Neural crest cell (in vitro differentiated cells): ENCODE results near the gene HNRNPL. TPM values are rescaled to one million over a fixed set of nuclear protein-coding genes. Genes with fewer than 3 reads are reported as not detected.
"Not testable (repeated sequence)": the region's sequence is repeated elsewhere in the genome, so short reads cannot be mapped to it uniquely, and the experiment has no call there.

Source experiments
- DNase-seq: peaks from one replicate; pipeline ENCODE4 v3.0.0; 2021; ENCODE audit warnings: low read depth, mixed read lengths, low spot score
- H3K27ac Mint-ChIP-seq: one replicate; pipeline ENCODE4 v1.8.0; 2021; ENCODE audit warnings: mild to moderate bottlenecking, mixed read lengths; ENCODE audit not compliant: unreplicated experiment
- H3K27me3 Mint-ChIP-seq: 2 replicates; pipeline ENCODE4 v1.8.0; 2021; ENCODE audit warnings: low read depth, mild to moderate bottlenecking, mixed read lengths
- H3K36me3 Mint-ChIP-seq: 2 replicates; pipeline ENCODE4 v1.8.0; 2021; ENCODE audit warnings: low read depth, mild to moderate bottlenecking, mixed read lengths
- H3K4me1 Mint-ChIP-seq: 2 replicates; pipeline ENCODE4 v1.8.0; 2021; ENCODE audit warnings: mixed read lengths
- H3K4me3 Mint-ChIP-seq: one replicate; pipeline ENCODE4 v1.8.0; 2021; ENCODE audit warnings: mild to moderate bottlenecking, mixed read lengths
- H3K9me3 Mint-ChIP-seq: 2 replicates; pipeline ENCODE4 v1.8.0; 2021; ENCODE audit warnings: mixed read lengths
- total RNA-seq: library from RNA; stranded (reverse); gene quantifications from 2 replicates; pipeline ENCODE4 v1.2.1, GENCODE V29; 2021
- TF ChIP-seq, protein P1 (sequence below): fragments of 200-600 bp; sonication (generic); conservative IDR thresholded peaks from 2 replicates; pipeline ENCODE4 v1.5.0; 2021; ENCODE audit warnings: antibody characterized with exemption, mild to moderate bottlenecking

The HNRNPL gene
- total RNA-seq, 1 donor from 2014 or later, result 728 TPM

DNA sequence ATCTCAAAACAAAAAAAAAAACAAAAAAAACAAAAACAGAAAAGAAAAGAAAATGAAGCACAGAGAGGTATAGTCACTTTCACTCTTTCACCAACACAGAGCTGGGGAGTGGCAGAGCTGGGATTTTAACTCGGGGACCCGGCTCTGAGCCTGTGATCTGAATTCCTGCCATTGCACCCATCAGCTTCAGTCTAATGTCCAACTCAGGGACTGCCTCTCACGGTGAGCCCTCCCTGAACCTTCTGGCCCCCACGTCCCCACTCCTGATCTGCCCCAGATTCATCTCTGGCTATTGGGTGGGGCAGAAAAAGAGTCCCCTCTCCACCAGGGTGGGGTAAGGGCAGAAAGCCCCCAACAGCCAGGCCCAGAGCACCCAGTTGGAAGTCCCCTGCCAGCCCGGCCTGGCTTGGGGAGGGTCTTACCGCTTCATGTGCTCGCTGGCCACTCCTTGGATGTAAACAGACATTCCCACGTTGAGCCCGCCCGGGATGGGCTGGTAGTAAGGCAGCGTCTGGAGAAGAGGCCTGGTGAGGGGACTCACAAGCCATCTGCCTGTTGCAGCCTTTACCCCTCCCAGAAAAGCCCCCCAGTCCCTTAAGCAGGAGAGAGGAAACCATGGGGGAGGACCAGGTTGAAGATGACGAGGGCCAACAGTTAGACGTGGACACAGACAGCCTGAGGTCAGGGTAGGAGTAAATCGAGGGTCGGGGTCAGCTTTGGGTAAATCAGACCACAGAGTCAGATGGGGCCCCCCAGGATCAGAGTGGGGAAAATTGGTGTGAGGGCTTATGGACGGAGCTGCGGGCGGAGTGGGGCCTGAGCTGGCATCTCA lies 37.6 kb downstream of the HNRNPL start:
- no peaks in the 10 kb centered on the region for H3K4me1 Mint-ChIP-seq
- H3K27ac Mint-ChIP-seq, result peak overlapping the region; percentile 35
- H3K4me3 Mint-ChIP-seq, result no peak overlapping the region
- DNase-seq, result no peak
- H3K27me3 Mint-ChIP-seq, result no peaks in the 10 kb centered on the region
- TF ChIP-seq, protein P1, sequence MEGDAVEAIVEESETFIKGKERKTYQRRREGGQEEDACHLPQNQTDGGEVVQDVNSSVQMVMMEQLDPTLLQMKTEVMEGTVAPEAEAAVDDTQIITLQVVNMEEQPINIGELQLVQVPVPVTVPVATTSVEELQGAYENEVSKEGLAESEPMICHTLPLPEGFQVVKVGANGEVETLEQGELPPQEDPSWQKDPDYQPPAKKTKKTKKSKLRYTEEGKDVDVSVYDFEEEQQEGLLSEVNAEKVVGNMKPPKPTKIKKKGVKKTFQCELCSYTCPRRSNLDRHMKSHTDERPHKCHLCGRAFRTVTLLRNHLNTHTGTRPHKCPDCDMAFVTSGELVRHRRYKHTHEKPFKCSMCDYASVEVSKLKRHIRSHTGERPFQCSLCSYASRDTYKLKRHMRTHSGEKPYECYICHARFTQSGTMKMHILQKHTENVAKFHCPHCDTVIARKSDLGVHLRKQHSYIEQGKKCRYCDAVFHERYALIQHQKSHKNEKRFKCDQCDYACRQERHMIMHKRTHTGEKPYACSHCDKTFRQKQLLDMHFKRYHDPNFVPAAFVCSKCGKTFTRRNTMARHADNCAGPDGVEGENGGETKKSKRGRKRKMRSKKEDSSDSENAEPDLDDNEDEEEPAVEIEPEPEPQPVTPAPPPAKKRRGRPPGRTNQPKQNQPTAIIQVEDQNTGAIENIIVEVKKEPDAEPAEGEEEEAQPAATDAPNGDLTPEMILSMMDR, result no peak
- H3K36me3 Mint-ChIP-seq, result no peaks in the 10 kb centered on the region
- H3K9me3 Mint-ChIP-seq, result no peaks in the 10 kb centered on the region

DNA sequence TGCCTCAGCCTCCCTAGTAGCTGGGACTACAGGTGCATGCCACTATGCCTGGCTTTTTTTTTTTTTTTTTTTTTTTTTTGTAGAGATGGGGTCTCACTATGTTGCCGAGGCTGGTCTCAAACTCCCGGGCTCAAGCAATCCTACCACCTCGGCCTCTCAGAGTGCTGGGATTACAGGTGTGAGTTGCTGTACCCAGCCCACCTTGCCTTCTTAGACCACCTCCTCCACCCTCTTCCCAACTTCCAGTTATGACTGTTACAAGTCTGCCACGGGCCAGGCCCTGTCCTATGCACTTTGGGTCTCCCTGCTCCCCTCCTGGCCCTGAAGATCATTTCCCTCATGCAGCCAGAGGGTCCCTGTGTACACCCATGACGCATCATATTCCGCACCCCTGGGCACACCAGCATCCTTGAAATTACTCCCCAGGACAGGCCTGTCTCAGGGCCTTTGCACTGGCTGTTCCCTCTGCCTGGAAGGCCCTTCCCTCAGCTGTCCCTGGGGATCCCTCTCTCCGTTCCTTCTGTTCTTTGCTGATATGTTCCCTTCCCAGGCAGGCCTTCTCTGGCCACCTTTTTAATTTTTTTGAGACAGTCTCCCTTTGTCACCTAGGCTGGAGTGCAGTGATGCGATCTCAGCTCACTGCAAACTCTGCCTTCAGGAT lies 40.1 kb downstream of the HNRNPL start:
- Mint-ChIP-seq H3K27ac (peak overlapping the region; percentile 60), H3K27me3 (no peaks in the 10 kb centered on the region), H3K4me1 (no peaks in the 10 kb centered on the region), H3K4me3 (no peak overlapping the region), H3K36me3 (no peaks in the 10 kb centered on the region), H3K9me3 (no peaks in the 10 kb centered on the region)
- DNase-seq, result no peak
- TF ChIP-seq, protein P1, result no peak

DNA sequence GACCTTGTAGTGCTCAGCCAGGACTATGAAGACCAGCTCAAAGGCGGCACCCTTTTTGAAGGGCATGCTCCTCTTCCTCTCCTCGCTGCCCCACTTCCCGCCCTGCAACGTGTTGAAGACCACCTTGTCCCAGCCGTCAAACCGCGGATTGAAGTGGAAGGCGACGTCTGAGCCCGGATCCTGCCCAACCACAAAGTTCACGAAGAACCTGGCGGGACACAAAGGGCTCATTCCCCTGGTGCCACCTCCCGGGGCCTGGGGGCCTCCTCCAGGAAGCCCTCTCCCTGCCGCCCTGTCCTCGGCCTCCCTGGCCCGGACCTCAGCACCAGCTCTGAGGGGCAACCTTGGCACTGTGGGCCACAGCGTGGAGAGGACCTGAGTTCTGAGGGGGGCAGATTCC lies 41.0 kb downstream of the HNRNPL start:
- Mint-ChIP-seq H3K4me3 (no peak overlapping the region), H3K36me3 (no peaks in the 10 kb centered on the region), H3K9me3 (no peaks in the 10 kb centered on the region), H3K4me1 (no peaks in the 10 kb centered on the region), H3K27ac (no peak overlapping the region), H3K27me3 (no peaks in the 10 kb centered on the region)
- no peak for DNase-seq
- TF ChIP-seq, protein P1, result no peak

DNA sequence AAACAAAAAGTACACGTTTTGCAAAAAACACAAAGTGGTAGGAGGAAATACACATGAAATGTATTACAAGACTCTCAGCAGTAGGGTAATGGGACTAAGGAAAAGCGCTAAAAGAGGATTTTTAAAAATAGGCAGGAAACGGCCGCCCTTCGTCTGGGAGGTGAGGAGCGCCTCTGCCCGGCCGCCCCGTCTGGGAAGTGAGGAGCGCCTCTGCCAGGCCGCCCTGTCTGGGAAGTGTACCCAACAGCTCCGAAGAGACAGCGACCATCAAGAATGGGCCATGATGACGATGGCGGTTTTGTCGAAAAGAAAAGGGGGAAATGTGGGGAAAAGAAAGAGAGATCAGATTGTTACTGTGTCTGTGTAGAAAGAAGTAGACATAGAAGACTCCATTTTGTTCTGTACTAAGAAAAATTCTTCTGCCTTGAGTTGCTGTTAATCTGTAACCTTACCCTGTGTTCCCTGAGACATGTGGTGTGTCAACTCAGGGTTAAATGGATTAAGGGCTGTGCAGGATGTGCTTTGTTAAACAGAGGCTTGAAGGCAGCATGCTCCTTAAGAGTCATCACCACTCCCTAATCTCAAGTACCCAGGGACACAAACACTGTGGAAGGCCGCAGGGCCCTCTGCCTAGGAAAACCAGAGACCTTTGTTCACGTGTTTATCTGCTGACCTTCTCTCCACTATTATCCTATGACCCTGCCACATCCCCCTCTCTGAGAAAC lies 42.2 kb downstream of the HNRNPL start:
- H3K36me3 Mint-ChIP-seq, H3K4me3 Mint-ChIP-seq, H3K27me3 Mint-ChIP-seq, H3K27ac Mint-ChIP-seq, H3K4me1 Mint-ChIP-seq, H3K9me3 Mint-ChIP-seq, DNase-seq: not testable (repeated sequence)

DNA sequence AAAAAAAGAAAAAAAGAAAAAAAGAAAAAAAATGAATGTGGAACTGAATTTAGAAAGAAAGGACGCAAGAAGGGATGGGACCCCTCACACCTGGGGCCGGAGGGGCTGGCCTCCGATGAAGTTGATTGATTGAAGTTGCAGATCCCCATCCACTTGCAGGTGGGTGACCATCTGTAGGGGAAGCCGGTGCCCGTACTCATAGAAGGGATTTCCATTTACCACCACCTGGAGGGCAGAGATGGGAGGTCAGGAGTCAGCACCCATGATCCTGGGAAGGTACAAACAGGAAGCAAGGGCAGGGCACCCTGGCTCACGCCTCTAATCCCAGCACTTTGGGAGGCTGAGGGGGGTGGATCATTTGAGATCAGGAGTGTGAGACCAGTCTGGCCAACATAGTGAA lies 43.4 kb downstream of the HNRNPL start:
- no peaks in the 10 kb centered on the region for H3K4me1 Mint-ChIP-seq
- no peak overlapping the region for H3K27ac Mint-ChIP-seq
- H3K36me3 Mint-ChIP-seq, result no peaks in the 10 kb centered on the region
- DNase-seq, result no peak
- H3K27me3 Mint-ChIP-seq, result no peaks in the 10 kb centered on the region
- H3K4me3 Mint-ChIP-seq, result no peak overlapping the region
- no peaks in the 10 kb centered on the region for H3K9me3 Mint-ChIP-seq
- TF ChIP-seq, protein P1, result no peak
